CD1c-positive myeloid dendritic cell (primary cell): ENCODE results near the gene NKAIN2.
"Not testable (repeated sequence)": the region's sequence is repeated elsewhere in the genome, so short reads cannot be mapped to it uniquely, and the experiment has no call there.

ENCODE experiments used
- DNase-seq: peaks from one replicate; pipeline ENCODE4 v3.0.0-alpha.2; 2016; ENCODE audit errors: extremely low spot score

Gene NKAIN2

DNA sequence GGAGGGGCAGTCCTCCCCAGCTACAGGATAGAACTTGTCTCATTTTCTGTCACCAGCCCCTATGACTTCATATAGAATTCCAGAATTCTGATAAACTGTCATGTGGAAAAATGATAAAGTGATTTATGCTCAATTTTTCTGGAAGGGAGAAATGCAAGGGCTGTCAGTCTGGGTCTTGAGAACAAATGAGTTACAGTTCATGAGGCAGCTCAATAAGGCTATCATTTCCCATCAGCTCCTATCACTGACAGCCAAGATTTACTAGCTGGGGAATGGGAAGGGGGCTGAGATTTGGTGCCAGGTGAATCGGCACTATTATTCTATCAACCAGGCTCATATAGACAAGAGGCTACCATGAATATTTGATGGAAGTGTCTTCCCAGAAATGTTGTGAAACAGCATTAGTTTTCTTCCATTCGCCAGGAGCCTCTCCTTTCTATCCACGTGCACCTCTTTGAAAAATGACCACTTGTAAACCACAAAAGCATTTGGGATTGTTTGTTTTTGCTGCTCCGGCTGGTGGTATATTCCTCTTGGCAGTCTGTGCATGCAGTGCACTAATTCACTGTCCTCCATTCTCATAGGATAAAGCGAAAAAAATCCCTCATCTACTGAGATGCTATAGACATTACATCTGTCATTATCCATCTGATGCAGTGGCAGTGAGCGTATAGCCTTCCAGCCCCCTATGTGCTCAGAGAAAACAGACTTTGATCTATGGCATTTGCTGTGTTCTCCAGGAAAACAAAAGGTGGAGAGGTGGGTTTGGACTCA, 629.9 kb downstream of the NKAIN2 start:
- no peak for DNase-seq

DNA sequence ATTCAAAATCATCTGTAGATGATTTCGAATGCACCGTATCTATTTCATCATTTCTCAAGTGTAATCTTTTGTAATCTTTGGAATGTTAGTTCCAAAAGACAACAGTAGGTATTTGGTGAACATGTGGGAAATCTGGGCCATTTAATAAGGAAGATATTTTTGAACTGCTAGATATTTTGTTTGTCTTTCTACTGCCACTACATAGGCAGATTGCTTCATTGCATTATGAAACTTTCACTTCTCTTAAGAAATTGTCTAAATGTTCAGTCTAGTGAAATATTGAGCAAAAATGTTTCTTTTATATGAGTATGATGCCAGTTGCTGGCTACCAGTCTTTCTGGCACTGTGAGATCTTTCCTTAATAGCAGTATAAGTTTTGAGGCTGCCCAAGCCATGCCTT, 630.8 kb downstream of the NKAIN2 start:
- DNase-seq: peak; percentile 51

DNA sequence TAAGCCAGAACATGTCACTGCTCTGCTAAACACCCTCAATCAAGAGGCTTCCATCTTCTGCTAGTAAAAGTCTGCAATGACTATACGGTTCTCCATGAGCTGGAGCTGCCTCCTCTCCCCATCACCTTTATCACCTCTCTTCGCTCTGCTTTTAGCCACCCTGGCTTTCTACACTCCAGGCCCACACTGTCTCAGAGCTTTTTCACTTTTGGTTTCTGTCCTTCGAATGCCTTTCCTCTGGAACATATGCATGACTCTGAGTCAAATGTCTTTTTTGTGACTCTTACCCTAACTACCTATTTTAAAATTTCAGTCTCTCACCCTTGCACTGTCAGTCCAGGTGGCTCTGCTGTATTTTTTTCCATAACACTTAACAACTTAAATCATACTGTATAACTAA, 633.1 kb downstream of the NKAIN2 start:
- no peak for DNase-seq

DNA sequence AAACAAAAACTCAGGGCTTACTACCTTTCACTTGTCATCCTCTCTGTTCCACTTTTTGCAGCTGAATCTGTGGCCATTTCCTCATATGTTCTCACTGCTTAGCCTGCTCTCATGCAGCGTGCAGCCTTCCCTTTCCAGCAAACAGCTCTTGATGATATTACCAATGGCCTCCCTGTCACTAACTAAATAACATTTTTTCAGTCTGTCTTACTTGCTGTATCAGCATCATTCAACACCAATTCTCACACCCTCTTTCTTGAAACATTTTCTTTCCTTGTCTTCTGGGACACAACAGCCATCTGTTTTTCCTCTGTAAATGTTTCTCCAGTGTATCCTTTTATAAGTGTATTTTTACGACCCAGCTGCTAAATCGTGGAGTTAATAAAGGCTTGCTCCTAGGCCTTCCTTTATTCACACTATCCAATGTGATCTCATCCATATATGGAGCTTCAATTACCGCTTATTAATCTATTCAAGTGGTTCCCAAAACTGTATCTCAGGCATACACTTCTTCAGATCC, 634.9 kb downstream of the NKAIN2 start:
- peak; percentile 13 for DNase-seq

DNA sequence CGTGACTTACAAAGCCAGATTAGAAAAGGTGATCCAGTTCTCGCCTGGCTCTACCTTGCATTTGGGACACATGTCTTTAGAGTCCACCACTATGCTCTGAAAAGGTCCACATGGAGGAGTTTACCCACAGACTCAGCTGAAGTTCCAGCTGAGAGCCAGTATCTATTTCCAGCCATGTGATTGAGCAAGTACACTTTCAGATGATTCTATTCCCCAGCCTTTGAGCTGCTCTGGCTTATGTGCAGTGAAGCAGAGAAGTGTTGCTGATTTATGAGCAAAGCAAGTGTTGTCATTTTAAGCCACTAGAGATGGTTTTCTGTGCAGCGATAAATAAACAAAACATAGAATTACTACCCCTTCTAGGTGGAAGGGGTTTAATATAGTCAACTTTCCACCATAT, 637.8 kb downstream of the NKAIN2 start:
- DNase-seq: no peak

DNA sequence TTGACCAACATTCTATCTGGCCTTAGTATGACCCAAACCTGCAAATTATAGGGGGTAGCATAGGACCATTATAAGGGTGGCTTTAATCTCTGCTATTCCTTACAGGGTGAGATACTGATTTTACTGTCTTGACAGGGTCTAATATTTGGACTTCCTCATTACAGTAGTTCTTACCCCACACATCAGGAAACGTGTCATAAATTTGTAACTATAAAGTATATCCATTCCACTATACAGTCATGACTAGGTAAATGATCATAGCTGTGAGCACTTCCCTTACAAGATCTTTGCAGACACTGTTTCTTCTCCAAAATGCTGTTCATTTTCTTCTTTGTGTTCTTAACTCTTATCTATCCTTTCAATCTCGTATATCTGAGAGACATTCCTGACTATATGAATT, 639.9 kb downstream of the NKAIN2 start:
- DNase-seq: peak; percentile 7

DNA sequence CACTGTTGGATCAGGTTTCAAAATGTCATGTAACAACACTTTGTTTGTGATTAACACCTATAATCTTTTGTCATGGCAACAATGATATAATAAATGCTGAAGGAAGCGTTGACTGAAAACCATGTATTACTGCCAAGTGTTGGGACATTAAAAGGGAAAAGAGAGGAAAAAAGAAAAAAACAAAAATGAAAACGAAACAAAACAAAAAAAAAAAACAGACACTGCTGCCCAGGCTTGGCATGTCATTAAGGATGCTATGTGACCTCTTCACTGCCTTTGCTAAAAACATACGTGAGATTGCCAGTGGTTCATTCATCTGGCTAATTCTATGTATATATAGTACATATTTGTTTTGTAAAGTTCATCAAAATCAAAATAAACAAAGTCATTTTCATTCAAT, 641.9 kb downstream of the NKAIN2 start:
- DNase-seq: no peak

DNA sequence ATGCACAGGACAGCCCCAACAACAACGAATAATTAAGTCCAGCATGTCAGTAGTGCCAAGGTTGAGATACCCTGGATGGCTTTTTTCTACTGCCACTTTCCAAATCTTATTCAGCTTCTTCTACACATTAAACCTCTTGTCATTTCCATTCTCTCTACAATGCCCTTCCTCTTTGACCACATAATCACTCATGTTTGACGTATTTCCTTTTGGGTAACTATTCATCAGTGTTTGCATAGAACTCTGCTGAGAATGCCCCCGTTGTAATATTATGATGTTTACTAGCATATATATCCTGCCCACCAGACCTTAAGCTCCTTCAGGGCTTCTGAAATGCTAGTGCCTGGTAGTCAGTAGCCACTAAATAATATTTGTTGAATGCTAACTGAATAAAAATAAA, 643.3 kb downstream of the NKAIN2 start:
- no peak for DNase-seq

DNA sequence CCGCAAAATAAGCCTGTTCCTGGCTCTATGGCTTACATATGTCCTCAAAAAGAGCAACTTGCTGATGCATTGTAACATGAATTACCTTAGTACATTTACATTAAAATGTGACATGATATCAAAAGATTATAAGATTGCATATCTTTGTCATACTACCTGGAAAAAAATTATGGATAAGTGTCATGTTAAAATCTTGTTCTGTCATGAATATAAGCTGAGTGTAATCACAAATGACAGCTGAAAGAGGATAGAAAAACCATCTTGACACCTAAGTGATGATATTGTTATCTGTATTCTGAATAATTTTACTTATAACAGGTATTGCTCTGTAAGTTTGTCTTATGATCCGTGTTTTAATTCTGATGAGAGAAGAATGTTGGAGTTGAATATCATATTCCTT, 655.6 kb downstream of the NKAIN2 start:
- DNase-seq: no peak

DNA sequence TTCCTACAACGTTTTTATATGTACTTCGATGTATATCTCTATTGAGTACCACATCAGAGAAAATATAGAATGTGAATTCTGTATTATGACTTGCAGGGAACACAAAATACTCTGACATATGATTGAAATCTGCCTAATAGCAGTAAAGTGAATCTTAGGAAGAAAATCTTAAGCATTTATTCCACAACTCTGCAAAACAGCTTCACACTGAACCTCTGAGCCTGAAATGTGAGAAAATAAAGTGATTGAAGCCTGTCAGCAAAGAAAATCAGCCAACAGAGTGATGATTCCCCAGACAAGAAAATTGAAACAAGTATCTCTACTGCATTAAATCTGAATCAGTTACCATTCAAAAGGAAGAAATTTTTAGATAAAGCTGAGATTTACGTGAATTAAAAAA, 659.1 kb downstream of the NKAIN2 start:
- DNase-seq: no peak

DNA sequence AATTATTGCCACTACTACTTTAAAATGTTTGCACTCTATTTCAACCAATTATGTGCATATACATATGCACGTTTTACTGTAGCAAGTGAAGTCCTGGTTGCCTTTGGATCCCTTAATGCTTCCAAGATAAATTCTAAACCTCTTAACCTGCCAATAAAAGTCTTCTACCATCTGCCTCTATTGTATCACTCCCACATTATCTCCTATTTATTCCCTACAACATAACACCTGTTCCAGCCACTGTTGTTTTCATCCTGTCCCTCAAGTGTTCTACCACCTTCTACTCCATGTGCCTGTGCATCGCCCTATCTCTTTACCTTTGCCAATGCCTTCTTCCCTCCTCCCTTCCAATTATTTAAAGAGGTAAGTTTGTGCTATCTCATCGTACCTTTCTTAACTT, 659.6 kb downstream of the NKAIN2 start:
- DNase-seq: no peak

DNA sequence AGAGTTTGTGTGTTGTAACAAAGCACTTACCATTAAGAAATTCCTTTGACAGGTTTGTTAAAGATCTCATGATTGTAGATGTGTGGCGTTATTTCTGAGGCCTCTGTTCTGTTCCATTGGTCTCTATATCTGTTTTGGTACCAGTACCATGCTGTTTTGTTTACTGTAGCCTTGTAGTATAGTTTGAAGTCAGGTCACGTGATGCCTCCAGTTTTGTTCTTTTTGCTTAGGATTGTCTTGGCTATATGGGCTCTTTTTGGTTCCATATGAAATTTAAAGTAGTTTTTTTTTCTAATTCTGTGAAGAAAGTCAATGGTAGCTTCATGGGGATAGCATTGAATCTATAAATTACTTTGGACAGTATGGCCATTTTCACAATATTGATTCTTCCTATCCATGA, 660.9 kb downstream of the NKAIN2 start:
- DNase-seq: not testable (repeated sequence)

DNA sequence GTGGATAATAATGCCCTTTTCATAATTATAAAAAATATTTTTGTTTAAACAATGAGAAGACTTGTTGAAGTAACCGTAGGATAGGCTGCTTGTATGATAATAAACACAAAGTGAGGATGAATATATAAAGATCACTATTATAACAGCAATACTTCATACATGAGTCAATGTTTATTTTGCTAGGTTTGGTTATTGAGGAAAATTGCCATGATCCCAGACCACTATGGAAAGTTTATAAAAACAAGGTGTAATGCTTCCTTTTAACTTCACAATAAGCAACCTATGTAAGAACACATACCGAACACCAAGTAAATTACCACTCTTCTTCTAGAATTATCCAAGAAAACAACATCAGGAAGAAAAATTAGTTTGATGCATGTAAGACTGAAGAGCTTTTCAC, 663.3 kb downstream of the NKAIN2 start:
- no peak for DNase-seq

DNA sequence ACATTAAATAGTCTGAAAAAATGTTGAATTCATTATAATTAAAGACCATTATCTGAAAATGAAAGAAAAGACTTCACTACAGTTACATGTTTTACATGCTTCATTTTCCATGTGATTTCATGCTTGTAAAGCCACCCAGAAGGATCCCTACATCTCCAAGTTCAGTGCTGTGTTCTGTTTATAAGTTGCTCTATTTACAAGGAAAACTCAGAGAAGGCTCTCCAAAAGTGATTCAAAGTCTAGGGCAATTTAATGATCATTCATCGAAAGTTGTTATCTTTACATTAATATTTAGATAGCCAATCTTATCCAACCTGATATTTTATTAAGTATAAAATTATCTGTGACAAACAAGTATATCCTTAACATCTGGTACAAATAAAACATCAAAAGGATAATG, 663.7 kb downstream of the NKAIN2 start:
- no peak for DNase-seq

DNA sequence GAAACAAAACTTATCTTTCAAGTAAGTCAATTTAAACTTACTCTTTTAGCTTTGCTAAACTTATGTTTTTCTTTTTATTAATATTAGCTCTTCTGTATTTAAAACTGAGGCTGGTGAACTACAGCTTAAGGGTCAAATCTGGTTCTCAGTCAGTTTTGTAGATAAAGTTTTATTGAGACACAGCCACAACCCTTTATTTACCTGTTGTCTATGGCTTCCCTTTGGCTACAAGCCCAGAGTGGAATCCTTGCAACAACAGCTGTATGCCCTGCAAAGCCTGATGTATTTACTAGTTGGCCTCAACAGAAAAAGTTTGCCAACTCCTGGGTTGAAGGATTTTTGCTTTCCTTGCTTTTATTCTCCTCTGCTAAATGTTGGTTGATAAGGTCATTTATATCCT, 667.1 kb downstream of the NKAIN2 start:
- DNase-seq: no peak

DNA sequence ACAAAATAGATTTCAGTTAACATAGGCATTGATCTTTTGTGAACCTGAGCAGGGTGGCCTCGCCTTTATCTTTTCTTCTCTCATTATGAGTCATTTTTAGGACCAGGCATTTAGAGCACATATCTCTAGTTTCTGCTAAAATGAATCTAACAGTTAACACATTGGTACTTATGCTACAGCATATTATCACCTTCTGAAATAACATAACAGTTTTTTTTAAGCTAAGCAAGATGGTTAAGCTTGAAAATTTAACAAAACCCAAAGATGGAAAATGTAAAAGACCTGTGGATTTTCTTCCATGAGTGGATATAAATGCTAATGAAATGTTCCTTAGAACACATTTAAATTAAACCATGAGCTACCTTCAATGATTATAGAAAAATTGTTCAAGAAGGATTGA, 671.5 kb downstream of the NKAIN2 start:
- DNase-seq: no peak

DNA sequence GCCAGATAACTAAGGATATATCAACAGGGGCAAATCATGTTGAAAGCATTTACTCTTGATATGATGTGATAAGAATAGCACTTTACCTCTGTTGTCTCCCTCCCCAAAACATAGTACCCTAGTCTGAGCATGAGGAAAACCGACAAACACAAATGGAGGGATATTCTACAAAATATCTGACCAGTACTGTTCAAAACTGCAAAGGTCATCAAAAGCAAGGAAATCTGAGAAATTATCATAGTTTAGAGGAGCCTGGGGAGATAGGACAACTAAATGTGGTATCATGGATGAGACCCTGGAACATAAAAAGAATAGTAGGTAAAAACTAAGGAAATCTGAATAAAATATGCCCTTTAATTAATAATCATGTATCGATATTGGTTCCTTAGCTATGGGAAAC, 675.2 kb downstream of the NKAIN2 start:
- DNase-seq: no peak

DNA sequence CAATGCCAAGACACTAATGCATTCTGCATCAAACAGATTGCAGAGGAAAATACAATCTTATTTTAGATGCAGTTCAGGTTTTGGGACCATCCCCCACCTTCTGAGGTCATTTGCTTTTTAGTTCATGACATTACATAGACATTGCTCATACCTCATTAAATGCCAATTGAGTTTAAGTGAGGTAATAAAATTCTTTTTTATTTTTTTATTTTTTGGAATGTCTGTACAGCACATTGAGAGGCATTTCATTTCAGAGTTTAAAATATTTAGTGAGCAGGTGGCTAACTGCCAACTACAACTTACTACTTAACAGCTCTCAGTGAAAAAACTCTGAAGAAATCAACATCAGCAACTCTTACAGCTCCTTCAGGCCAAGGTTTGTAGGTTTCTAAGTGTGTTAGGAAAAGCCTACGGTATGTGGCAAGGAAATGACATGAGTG, 676.3 kb downstream of the NKAIN2 start:
- no peak for DNase-seq

DNA sequence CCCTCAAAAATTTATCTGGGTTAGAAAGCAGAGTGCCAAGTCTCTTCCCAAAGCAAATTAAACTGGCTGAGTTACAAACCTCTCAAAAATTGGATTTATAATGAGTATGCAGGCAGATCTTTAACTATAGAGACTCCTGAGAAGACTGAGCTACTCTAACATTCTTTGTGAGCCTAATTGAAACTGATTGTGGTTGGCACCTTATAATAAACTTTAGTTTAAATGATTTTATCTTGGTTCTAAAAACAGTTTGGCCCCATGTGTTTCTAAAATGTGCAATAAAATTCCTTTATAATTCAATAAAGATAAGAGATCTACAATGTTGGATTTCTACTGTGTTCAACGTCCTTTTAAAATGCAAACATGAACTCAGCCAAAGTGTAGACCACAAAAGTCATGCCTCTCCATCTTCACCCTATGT, 678.4 kb downstream of the NKAIN2 start:
- no peak for DNase-seq

DNA sequence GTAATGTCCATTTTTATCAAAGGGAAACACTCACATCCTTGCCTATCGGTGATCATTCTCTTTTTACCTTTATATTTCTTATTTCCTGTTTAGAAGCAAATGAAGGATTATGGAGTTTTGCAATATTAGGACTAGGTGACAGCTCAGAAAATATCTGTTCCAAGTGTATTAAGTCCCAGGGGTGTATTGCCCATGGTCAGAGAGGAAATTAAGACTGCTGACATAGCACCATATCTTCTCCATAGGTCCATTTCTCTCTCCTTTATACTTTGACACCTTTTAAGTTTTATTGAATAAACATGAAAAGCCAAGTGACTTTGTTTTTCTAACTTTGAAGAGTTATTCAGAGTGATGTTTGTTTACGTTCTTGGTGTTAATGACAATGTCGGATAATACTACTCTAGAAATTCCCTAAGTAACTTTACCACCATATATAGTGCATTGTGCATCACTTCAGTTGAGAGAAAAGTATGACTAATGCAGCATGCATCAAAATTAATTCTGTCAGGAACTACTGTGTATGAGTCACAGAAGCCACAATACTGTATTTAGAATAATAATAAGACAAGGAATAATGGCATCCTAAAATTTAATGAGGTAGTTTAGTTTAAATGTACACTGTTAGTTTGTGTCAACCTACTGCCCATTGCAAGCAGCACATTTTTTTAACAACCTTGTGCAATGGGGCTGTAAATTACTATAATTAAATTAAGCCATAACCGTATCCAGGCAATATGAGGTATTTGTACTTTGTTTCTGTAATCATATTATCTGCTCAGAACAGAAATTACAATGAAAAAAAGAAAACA, 684.2 kb downstream of the NKAIN2 start:
- no peak for DNase-seq

DNA sequence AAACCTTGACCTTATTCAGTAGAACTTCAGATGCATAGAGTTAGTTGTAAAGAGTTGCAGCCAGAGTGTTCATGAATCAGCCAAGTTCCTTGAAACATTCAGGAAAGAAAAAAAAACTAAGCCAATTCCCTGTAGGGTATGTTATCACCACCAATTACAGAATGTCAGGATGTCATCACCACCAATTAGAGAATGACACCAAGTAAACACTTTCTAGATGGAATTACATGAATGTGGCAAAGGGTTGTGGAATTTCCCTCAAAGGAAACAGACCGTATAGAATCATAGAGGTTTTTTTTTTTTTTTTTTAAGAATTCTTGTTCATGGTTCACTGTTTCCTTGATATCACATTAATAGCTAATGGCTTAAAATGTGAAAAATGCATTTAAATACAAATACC, 686.5 kb downstream of the NKAIN2 start:
- DNase-seq: no peak

DNA sequence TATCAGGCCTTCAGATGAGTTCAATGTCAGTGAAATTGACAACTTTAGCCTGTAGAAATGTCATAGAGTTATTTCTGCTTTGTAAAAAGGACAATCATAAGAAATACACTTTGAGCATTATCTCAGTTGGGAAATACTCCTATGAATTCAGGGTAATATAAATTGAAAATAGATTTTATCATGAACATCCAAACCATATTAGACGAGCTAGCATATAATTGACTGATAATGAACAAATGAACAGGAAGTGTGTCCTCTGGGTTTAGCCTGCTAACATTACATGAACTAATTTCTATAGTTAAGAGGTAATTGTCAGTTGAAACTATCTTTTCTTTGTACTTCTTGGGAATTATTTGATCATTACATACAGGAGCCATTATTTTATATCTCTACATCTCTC, 689.6 kb downstream of the NKAIN2 start:
- DNase-seq: no peak
